SHP77 (cell line): ENCODE measurements around the gene ERMN.
A peak's percentile ranks its signal among the peaks of the same experiment; 100 is the strongest.

Experiments
- DNase-seq, 2 experiments: peaks; one replicate each; lab custom pipeline; 2025; lab: John Stamatoyannopoulos, UW

The ERMN gene

DNA sequence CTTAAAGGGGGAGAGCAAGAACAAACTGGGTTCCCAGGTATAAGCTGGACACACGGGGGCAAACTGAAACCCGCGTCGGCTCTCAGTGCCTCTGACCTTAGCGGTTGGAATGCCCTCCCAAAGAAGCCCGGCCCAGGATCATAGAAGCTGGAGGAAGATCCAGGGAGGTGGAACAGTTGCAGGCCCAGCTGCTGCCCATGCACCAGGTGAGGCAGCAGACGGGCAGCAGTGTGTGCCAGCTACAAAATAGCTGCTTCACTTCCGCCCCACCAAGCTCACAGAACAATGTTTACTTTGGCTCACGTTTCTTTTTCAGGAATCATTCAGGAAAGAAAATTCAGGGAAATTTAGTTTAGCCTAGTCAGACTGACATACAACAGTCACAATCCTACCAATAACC, 3.9 kb upstream of the ERMN start:
- peak; percentile 55 to 81 for DNase-seq

GRCh38 chr2:157327621-157328500, 2.2 kb upstream of the ERMN start:
- peak; percentile 50 to 65 for DNase-seq

GRCh38 chr2:157327200-157327599, 1.6 kb upstream of the ERMN start:
- no peak for DNase-seq

DNA sequence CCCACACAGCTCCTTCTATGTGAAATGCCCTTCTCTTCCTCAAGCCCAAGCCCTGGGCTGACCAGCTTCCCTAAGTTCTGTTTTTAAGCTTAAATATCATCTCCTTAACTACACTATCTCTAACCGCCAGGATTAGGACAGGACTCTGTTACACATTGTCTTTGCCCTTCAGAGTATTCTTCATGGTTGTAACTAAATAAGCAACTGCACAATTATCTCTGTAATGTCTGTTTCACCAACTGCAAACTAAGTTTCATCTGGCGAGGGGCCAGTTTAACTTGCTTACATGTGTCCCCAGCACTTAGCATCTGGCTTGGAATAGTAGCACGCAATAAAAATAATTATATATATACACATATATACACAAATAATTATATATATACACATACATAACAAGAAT, 1.1 kb upstream of the ERMN start:
- no peak for DNase-seq

GRCh38 chr2:157324331-157324843, 1.2 kb downstream of the ERMN start:
- no peak for DNase-seq

DNA sequence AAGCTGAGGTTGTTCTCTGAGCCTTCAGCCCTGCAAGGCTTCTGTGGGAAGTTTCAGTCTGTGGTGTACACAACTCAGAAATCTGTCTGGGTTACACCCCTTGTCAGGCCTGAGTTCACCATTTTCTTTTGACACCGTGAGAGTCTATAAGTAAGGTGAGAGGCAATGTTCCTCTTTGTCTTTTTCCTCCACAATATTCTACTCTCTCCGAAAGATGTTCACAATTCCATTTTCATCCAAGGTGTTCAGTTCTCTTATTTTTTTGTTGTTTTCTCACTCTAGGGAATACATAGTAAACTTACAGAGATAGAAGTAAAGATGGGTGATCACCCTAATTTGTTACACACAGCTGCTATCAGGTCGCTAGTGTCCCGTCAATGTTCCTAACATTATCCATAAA, 3.2 kb downstream of the ERMN start:
- no peak for DNase-seq

DNA sequence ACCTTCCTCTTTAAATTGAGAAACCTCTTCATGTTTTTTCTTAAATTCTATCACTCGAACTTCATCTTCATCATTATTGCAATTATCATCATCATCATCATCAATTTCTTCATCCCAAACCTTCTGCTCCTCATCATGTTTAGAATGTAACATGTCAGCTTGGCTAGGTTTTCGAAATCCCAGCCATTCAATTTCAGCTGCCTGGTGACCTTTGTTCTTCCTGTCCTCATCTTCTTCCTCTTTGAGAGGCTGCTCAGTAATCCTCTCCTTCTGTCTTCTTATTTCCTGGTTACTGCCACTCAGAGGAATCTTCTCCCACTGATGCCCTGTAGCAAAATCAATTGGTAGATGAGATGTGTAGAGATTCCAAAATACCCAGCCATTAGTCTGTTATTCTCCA, 4.2 kb downstream of the ERMN start:
- no peak for DNase-seq

- no peak for DNase-seq
These were observed 5.2 kb downstream of the ERMN start for GRCh38 chr2:157320409-157320808.

GRCh38 chr2:157319795-157320194, 5.8 kb downstream of the ERMN start:
- no peak for DNase-seq

DNA sequence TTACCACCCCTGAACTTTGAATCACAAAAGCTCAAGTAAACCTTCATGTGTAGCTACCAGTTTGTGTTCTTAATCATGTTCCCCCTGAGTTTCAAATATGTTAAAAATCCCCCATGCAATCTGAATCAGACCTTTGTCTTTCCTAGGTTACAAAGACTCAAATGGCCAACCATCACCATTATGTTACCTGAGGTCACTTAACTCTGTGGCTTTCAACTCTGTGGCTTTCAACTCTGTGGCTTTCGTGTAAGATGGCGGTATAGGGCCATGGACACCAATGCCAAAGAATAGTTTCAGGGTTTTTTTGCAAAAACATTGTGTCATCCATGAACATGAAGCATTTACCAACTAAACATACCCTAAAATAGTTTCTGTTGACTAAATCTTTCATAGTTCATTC, 6.7 kb downstream of the ERMN start:
- no peak for DNase-seq

GRCh38 chr2:157315901-157316300, 9.7 kb downstream of the ERMN start:
- DNase-seq, result no peak

GRCh38 chr2:157312866-157313486, 12.6 kb downstream of the ERMN start:
- no peak for DNase-seq

- DNase-seq, result no peak
These were observed 13.9 kb downstream of the ERMN start for GRCh38 chr2:157311706-157312105.

- no peak for DNase-seq
These were observed 15.7 kb downstream of the ERMN start for GRCh38 chr2:157309878-157310277.

- DNase-seq, result no peak
These were observed 18.6 kb downstream of the ERMN start for GRCh38 chr2:157307021-157307420.

DNA sequence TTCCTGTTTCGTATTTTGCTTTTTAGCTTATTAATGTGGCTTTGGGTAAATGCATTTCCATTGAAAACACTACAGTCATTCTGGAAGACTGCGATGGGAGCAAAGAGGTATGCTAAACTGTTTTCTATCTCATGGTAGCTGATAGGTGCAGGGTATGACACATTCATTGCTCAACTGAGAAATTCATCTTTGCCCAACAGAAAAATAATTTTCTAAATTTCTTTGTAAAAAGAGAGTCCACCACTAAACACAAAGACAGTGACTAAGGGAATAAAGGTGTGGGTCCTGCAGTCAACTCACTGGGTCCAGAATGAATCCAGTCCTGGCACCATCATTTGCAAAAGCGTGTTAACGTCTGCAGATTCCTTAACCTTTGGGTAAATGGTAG, 19.9 kb downstream of the ERMN start:
- DNase-seq, result no peak

DNA sequence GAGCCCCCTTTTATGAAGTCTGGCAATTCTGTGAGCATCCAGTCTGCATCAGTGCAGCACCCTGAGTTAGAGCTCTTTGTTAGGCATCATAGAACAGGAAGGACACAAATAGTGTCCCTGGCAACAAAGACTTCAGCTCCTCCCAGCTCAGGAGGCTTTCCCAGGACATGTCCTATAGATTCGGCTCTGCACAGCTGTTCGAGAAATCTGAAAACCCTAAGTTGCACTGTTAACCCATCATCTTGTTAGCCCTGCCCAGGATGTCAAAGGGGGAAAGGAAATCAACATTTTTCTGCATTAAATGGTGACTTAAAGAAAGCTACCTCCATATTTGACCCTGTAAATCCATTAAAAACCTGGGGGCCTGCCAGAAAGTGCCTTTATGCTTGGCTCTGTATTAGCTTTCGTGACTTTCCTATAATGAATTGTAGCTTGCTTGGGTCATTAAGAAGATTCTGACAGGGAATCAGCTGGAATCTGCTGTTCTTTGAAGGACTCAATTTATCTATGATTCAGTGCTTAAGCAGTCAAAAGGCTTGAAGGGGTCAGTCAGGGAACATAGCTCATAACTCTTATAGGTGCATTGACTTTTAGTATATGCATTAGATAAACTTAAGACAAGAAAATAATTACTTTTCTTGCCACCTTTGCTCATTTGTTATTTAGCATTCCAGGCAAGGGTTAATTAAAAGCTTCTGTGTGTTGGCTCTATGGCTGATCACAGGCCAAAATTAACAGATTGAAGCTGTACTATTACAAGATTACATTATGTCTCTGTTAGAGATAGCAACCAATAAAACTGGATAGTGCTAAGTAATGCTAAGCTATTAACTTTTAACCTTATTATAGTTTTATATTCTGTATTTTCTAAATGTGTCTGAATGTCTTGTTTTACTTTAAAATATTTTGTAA, 20.6 kb downstream of the ERMN start:
- DNase-seq, result no peak

GRCh38 chr2:157303612-157304011, 22.0 kb downstream of the ERMN start:
- no peak for DNase-seq

- peak in 1 of 2 experiments; percentile 32 for DNase-seq
These were observed 23.0 kb downstream of the ERMN start for GRCh38 chr2:157302492-157303099.

- DNase-seq, result no peak
These were observed 24.3 kb downstream of the ERMN start for GRCh38 chr2:157301307-157301706.

DNA sequence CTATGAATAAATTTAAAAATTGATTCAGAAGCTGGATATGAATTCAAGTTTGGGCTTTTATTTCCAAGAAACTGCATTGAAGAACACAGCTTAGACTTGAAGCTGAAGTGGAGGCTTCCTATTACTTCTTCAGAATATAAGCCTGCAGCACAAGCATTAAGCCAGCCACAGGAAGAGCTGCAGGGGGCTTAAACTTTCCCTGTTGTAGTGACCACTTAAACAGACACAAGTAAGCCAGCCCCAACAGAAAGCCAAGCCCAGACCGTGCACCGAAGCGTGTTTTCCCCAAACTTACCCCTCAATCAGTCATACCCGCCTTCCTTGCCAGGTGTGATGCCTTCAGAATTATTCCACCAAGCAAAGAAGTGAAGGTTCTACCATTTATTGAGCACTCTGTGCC, 28.7 kb downstream of the ERMN start:
- DNase-seq, result no peak

GRCh38 chr2:157296490-157296889, 29.1 kb downstream of the ERMN start:
- DNase-seq, result no peak
